Keratinocyte (primary cell): ENCODE measurements around the gene GPR26. TPM values are rescaled to one million over a fixed set of nuclear protein-coding genes. Genes with fewer than 3 reads are reported as not detected.

Source experiments
- DNase-seq: peaks from one replicate; pipeline ENCODE4 v3.0.0-alpha.2; 2011; ENCODE audit warnings: low read depth, missing footprints, low spot score
- FAIRE-seq: peaks from 2 replicates; lab custom pipeline; 2011; peaks lifted over from hg19 to GRCh38; lab: Jason Lieb, UNC
- H2AFZ ChIP-seq: 2 replicates; pipeline ENCODE4 v1.6.0; 2012; ENCODE audit warnings: low read length, control low read depth, inconsistent platforms; ENCODE audit not compliant: control insufficient read depth
- H3K27ac ChIP-seq: 2 replicates; pipeline ENCODE4 v1.5.1; 2011; ENCODE audit warnings: low read length; ENCODE audit not compliant: control insufficient read depth, insufficient read depth
- H3K27me3 ChIP-seq: 3 replicates; pipeline ENCODE4 v1.6.0; 2011; ENCODE audit warnings: low read length; ENCODE audit not compliant: control insufficient read depth, insufficient read depth; ENCODE audit errors: extremely low read depth
- H3K36me3 ChIP-seq, 2 experiments: 2 replicates in 1 of 2; 3 replicates in 1 of 2; pipeline ENCODE4 v1.5.1; 2011; ENCODE audit warnings: low read length in 2 of 2, mild to moderate bottlenecking in 1 of 2; ENCODE audit not compliant: control insufficient read depth in 2 of 2, insufficient read depth in 2 of 2; ENCODE audit errors: extremely low read depth in 1 of 2
- H3K4me1 ChIP-seq: 3 replicates; pipeline ENCODE4 v1.5.1; 2011; ENCODE audit warnings: low read length; ENCODE audit not compliant: control insufficient read depth, insufficient read depth; ENCODE audit errors: extremely low read depth
- H3K4me2 ChIP-seq: 3 replicates; pipeline ENCODE4 v1.6.0; 2011; ENCODE audit warnings: low read depth, low read length; ENCODE audit not compliant: control insufficient read depth, insufficient read depth; ENCODE audit errors: extremely low read depth
- H3K4me3 ChIP-seq, 3 experiments: fragments of 200-600 bp in 1 of 3; sonication (generic) in 1 of 3; 2 replicates in 2 of 3; 3 replicates in 1 of 3; pipeline ENCODE4 v1.5.1; 2011 to 2016; ENCODE audit warnings: low read length in 3 of 3, mild to moderate bottlenecking in 3 of 3, control low read depth in 2 of 3, inconsistent platforms in 1 of 3, low read depth in 1 of 3, mixed read lengths in 1 of 3, mixed run types in 1 of 3, moderate library complexity in 1 of 3; ENCODE audit not compliant: control insufficient read depth in 2 of 3, insufficient read depth in 2 of 3; ENCODE audit errors: extremely low read depth in 1 of 3
- H3K79me2 ChIP-seq: 2 replicates; pipeline ENCODE4 v1.6.0; 2012; ENCODE audit warnings: low read length; ENCODE audit not compliant: control insufficient read depth, insufficient read depth
- H3K9ac ChIP-seq: 3 replicates; pipeline ENCODE4 v1.6.0; 2011; ENCODE audit warnings: low read length; ENCODE audit not compliant: control insufficient read depth, insufficient read depth; ENCODE audit errors: extremely low read depth
- H3K9me1 ChIP-seq: 3 replicates; pipeline ENCODE4 v1.6.0; 2011; ENCODE audit warnings: low read length; ENCODE audit not compliant: control insufficient read depth, insufficient read depth; ENCODE audit errors: extremely low read depth
- H3K9me3 ChIP-seq: 2 replicates; pipeline ENCODE4 v1.5.1; 2012; ENCODE audit warnings: low read depth, low read length; ENCODE audit not compliant: control insufficient read depth
- H4K20me1 ChIP-seq: 3 replicates; pipeline ENCODE4 v1.6.0; 2011; ENCODE audit warnings: low read length; ENCODE audit not compliant: control insufficient read depth, insufficient read depth; ENCODE audit errors: extremely low read depth
- EZH2 ChIP-seq: IDR thresholded peaks from one replicate; pipeline ENCODE4 v1.6.1; 2012; ENCODE audit warnings: inconsistent platforms, mild to moderate bottlenecking, low read length, moderate library complexity
- dilution Hi-C: fragments of 300-500 bp; cut with MboI; formaldehyde crosslinking; loops from one replicate; pipeline ENCODE4 v1.7.0; 2020; ENCODE audit warnings: low sequenced_read_pairs; ENCODE audit not compliant: extremely low pct_ligation_motif_present
- polyA plus RNA-seq, 5 experiments: library from polyadenylated mRNA; depleted of rRNA in 3 of 5; stranded (reverse) in 3 of 5; stranded (forward) in 1 of 5; unstranded in 1 of 5; fragments of >200 nt; gene quantifications; 1 replicate in 1 of 5; 2 replicates in 3 of 5; 3 replicates in 1 of 5; pipeline versions ENCODE4 v1.2.1 to v1.2.3, GENCODE V29; 2011 to 2012; ENCODE audit warnings: missing spikeins in 2 of 5, low read depth in 1 of 5, low replicate concordance in 1 of 5
- TF ChIP-seq, protein P1 (sequence below), 3 experiments: IDR thresholded peaks in 1 of 3; conservative IDR thresholded peaks in 1 of 3; optimal IDR thresholded peaks in 1 of 3; 2 replicates in 2 of 3; 3 replicates in 1 of 3; pipeline versions ENCODE3 to v1.5.1; 2011; ENCODE audit warnings: low read length in 3 of 3, mild to moderate bottlenecking in 3 of 3, moderate library complexity in 2 of 3, control low read depth in 1 of 3, inconsistent platforms in 1 of 3; ENCODE audit not compliant: insufficient read depth in 2 of 3; ENCODE audit errors: extremely low read depth in 1 of 3

Gene GPR26
- polyA plus RNA-seq, 1 donor (not counting 4 experiments of a cell fraction or from before 2014, with no cell fraction given) = not detected

DNA sequence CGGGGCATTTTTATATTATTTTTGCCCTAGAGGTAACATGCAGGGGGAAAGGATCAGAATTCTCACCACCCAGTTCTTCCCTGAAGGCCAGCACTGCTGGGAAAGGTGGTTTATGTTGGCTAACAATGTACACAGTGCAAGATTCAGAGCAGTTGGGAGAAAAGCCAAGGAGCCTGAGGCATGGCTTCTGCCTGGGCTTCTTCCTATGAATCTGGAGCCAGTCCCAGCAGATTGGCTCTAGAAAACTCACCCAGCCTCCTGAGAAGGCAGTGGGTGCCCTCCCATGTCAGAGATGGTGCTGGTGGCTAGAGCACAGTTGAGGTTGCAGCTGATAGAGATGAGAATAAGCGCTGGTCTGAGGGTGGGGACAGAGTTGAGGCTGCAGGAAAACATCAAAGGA, 44.7 kb upstream of the GPR26 start:
- Histone ChIP-seq H3K27ac (no peak overlapping the region), H3K4me3 (no peak overlapping the region), H3K9ac (no peak overlapping the region), H3K4me2 (no peak overlapping the region), H3K9me3 (no peaks in the 10 kb centered on the region), H3K36me3 (no peaks in the 10 kb centered on the region), H3K79me2 (no peaks in the 10 kb centered on the region), H4K20me1 (no peaks in the 10 kb centered on the region), H3K27me3 (no peaks in the 10 kb centered on the region), H2AFZ (no peak overlapping the region), H3K9me1 (no peaks in the 10 kb centered on the region), H3K4me1 (no peaks in the 10 kb centered on the region)
- dilution Hi-C loops = no loop called here
- DNase-seq (no peak), FAIRE-seq (no peak)
- no peak for TF ChIP-seq EZH2
- TF ChIP-seq, protein P1, sequence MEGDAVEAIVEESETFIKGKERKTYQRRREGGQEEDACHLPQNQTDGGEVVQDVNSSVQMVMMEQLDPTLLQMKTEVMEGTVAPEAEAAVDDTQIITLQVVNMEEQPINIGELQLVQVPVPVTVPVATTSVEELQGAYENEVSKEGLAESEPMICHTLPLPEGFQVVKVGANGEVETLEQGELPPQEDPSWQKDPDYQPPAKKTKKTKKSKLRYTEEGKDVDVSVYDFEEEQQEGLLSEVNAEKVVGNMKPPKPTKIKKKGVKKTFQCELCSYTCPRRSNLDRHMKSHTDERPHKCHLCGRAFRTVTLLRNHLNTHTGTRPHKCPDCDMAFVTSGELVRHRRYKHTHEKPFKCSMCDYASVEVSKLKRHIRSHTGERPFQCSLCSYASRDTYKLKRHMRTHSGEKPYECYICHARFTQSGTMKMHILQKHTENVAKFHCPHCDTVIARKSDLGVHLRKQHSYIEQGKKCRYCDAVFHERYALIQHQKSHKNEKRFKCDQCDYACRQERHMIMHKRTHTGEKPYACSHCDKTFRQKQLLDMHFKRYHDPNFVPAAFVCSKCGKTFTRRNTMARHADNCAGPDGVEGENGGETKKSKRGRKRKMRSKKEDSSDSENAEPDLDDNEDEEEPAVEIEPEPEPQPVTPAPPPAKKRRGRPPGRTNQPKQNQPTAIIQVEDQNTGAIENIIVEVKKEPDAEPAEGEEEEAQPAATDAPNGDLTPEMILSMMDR (optimal IDR thresholded peaks at IDR 0.05 in 1 of 3, IDR thresholded peaks at IDR 0.05 in 1 of 3, conservative IDR thresholded peaks at IDR 0.05 in 1 of 3; ENCODE audit: extremely low read depth in 1 of 3, insufficient read depth in 2 of 3, low read length in 3 of 3) = no peak

DNA sequence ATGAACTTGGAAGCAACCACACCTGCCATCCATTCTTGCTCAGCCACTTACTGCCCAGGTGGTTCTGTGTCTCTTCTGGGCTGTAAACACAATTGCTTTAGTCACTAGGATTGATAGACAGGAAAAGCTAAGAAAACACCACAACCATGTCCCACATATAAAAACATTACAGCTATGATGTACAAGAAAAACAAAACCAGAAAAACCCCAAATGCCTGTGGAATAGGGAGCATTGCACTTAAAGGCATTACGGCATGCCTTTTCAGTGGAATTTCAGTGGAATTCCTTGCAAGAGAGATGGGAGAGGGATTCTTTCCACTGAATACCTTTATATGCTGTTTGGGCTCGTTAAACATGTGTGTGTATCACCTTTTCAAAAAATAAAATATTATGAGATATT, 44.2 kb upstream of the GPR26 start:
- Histone ChIP-seq H3K4me1 (no peaks in the 10 kb centered on the region), H2AFZ (no peak overlapping the region), H3K9me1 (no peaks in the 10 kb centered on the region), H4K20me1 (no peaks in the 10 kb centered on the region), H3K4me2 (no peak overlapping the region), H3K27me3 (no peaks in the 10 kb centered on the region), H3K4me3 (no peak overlapping the region), H3K9me3 (no peaks in the 10 kb centered on the region), H3K27ac (no peak overlapping the region), H3K36me3 (no peaks in the 10 kb centered on the region), H3K79me2 (no peaks in the 10 kb centered on the region), H3K9ac (no peak overlapping the region)
- FAIRE-seq (no peak), DNase-seq (no peak)
- dilution Hi-C loops = no loop called here
- TF ChIP-seq, protein P1 (optimal IDR thresholded peaks at IDR 0.05 in 1 of 3, IDR thresholded peaks at IDR 0.05 in 1 of 3, conservative IDR thresholded peaks at IDR 0.05 in 1 of 3; ENCODE audit: extremely low read depth in 1 of 3, insufficient read depth in 2 of 3, low read length in 3 of 3) = no peak
- TF ChIP-seq EZH2 = no peak
